ENCODE results near the gene TANC1. TPM values are rescaled to one million over a fixed set of nuclear protein-coding genes. Genes with fewer than 3 reads are reported as not detected.

Gene TANC1
- total RNA-seq, 4 donors from 2014 or later, result 20.6 to 64.8 (median 31.5) TPM

DNA sequence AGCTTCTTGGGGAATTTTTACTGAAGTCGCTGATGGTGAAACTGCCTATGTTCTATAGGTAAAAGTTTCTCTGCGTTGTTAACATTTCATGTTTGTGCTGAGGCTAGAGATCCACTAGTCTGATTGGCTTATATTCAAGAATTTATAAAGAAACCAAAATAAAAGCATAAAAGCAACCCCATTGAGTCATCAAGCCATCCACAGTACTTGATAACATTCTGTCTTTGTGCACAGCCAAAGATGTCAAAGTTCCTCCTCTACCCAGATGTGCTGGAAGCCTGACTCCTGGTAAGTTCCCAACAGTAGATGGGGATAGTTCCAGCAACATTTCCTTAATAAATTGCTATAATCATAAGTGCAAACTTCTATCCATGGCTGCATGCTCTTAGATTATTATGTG, 107.8 kb downstream of the TANC1 start:
- TF ChIP-seq, protein P1, sequence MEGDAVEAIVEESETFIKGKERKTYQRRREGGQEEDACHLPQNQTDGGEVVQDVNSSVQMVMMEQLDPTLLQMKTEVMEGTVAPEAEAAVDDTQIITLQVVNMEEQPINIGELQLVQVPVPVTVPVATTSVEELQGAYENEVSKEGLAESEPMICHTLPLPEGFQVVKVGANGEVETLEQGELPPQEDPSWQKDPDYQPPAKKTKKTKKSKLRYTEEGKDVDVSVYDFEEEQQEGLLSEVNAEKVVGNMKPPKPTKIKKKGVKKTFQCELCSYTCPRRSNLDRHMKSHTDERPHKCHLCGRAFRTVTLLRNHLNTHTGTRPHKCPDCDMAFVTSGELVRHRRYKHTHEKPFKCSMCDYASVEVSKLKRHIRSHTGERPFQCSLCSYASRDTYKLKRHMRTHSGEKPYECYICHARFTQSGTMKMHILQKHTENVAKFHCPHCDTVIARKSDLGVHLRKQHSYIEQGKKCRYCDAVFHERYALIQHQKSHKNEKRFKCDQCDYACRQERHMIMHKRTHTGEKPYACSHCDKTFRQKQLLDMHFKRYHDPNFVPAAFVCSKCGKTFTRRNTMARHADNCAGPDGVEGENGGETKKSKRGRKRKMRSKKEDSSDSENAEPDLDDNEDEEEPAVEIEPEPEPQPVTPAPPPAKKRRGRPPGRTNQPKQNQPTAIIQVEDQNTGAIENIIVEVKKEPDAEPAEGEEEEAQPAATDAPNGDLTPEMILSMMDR (IDR thresholded peaks at IDR 0.05; ENCODE audit: low read depth), result no peak

DNA sequence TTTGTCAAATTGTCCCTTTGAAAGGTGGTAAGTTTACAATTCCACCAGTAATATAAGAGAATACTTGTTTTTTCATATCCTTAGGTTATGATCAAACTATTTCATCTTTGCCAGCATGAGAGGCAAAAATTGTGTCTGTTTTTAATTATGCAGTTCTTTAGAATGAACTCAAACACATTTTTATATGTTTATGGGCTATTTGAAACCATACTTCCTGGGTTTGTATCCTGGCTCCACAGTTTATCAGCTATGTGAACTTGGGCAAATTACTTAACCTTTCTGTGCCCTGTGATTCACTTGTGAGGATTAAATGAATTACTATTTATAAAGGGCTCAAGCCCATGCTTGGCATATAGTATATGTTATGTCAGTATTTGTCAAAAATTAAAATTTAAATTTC, 109.4 kb downstream of the TANC1 start:
- TF ChIP-seq, protein P1 (IDR thresholded peaks at IDR 0.05; ENCODE audit: low read depth), result no peak

DNA sequence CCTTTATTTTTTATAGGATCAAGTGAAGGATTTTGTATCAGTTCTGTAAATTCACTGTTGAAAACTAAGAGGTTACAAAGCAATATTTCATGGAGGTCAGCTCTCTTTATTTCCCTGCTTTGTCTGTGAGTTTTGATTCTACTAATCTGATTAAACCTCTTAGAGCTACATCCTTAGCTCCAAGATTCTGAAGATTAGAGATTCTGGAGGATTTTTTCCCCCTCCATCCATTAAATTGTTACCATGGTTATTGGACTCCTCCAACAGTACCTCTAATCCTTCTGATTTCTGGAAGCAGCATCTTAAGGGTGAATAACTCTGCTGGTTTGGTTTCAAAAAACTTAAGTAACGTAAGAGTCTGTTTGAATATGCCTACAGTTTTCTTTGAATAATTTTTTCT, 110.0 kb downstream of the TANC1 start:
- TF ChIP-seq, protein P1 (IDR thresholded peaks at IDR 0.05; ENCODE audit: low read depth), result no peak

DNA sequence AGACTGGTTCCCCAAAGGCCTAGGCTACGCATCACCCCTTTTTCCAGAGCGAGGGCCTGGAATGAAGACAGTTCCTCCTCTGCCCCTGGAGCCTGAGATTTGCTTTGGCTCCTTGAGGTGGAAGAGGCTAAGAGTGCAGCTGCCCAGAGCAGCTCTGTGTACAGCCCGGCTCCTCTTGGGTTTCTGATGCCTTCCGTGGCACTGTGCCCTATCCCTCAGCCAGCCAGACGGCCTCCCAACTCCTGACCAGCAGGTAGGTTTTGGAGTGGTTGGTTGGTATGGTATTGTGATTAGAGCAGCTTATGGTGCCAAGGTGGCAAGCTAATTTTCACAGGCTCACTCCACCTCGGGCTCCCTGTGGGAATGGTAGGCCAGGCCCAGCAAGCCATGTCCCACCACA, 112.2 kb downstream of the TANC1 start:
- TF ChIP-seq, protein P1 (IDR thresholded peaks at IDR 0.05; ENCODE audit: low read depth), result no peak

DNA sequence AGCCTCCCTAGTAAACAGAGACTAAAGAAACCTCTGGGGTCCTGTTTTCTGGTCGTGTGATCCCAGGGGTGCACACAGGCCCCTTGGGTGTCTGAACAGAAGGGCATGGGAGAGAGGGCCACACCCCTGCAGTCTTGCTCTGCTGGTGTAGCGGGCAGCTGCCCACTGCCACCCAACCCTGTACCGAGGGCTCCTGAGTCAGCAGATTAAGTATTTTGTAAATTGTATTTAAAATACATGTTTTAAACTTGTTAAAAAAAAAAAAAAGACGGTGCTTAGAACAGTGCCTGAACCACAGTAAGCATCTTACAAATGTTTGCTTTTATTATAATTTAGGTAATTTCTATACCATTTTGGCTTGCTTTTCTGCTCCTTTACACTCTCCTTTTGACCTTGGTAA, 113.7 kb downstream of the TANC1 start:
- TF ChIP-seq, protein P1 (IDR thresholded peaks at IDR 0.05; ENCODE audit: low read depth), result no peak

DNA sequence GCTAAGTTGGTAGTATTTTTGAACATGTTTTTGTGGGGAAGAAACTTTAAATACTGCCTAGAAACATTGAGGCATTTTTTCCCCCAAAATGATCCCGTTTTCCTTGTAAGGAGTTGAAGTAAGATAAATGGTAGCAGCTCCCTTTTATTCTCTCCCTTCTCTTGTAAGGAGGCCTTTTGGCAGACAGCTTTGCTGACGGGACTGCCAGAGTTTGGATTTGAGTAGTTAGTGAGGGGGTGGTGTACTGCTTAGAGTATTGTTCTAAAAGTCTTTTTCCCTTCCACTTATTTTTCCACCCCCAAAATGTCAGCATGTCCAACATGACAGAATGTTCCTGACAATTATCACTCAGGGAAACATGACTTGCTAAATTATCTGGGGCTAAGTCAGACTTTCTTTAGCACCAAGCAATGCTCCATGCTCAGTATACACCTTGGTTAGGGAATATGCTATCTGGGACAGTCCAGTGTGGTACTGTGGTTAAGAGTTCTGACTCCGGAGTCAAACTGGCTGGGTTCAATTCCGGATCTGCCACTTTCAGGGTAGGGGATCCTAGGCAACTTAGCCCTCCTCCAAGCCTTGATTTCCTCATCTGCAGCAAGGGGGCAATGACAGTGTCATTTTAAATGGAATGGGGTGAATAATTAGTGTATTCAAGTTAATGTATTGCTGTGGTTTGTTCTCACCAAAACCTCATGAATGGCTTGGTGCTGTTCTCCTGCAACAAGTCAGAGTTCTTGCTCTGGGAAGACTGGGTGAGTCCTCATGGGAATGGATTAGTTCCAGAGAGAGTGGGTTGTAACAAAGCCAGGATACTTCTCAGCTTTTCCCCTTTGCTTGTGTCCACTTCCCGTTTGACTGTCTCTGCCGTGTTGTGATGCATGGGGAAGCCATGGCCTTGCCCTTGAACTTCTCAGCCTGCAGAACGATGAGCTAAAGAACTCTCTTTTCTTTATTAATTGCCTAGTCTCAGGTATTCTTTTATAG, 116.2 kb downstream of the TANC1 start:
- TF ChIP-seq, protein P1 (IDR thresholded peaks at IDR 0.05; ENCODE audit: low read depth), result no peak

DNA sequence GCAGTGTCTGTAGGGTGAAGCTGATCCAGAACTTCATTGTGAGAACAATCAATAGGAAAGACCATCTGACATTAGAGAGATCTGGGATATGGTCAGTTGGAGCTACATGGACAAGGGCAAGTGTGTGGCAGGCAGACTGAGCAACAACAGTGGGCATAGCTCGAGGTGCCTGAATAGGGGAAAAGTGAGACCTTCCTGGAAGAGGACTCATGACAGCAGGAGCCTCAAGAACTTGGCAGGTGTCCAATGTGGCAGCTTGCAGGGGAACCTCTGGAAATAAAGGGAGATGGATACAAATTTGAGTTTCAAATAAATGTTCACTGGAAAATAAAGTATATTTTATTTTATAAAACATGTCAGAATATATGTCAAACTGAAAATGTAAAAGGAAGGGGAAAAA, 117.9 kb downstream of the TANC1 start:
- TF ChIP-seq, protein P1 (IDR thresholded peaks at IDR 0.05; ENCODE audit: low read depth), result no peak

Data from subcutaneous adipose tissue (tissue), 4 donors.